ENCODE results near the gene ANKRD31. TPM values are rescaled to one million over a fixed set of nuclear protein-coding genes. Genes with fewer than 3 reads are reported as not detected.
A peak's percentile ranks its signal among the peaks of the same experiment; 100 is the strongest.

ANKRD31 gene
- total and polyA plus RNA-seq, 8 donors = 0.09 to 0.75 (median 0.45) TPM

GRCh38 chr5:75243100-75243499 lies 6.4 kb upstream of the ANKRD31 start:
- H3K36me3 ChIP-seq = no peaks in the 10 kb centered on the region
- intact Hi-C loops (cut with DNase I) = no loop called here
- ATAC-seq (no peak), DNase-seq (no peak)
- H3K4me3 ChIP-seq = no peak overlapping the region
- no peaks in the 10 kb centered on the region for H3K9me3 ChIP-seq
- H3K27ac ChIP-seq = no peak overlapping the region
- H3K27me3 ChIP-seq = no peaks in the 10 kb centered on the region
- no peaks in the 10 kb centered on the region for H3K4me1 ChIP-seq
- TF ChIP-seq CTCF (IDR thresholded peaks at IDR 0.05) = no peak

GRCh38 chr5:75242067-75242466 lies 5.4 kb upstream of the ANKRD31 start:
- DNase-seq (no peak), ATAC-seq (no peak)
- H3K9me3 ChIP-seq = no peaks in the 10 kb centered on the region
- no peak overlapping the region for H3K27ac ChIP-seq
- no peaks in the 10 kb centered on the region for H3K36me3 ChIP-seq
- no peak overlapping the region for H3K4me3 ChIP-seq
- no peak for TF ChIP-seq CTCF (IDR thresholded peaks at IDR 0.05)
- no peaks in the 10 kb centered on the region for H3K27me3 ChIP-seq
- H3K4me1 ChIP-seq = no peaks in the 10 kb centered on the region
- intact Hi-C loops (cut with DNase I) = no loop called here

- no peaks in the 10 kb centered on the region for H3K27me3 ChIP-seq
- ATAC-seq (peak; percentile 52), DNase-seq (no peak)
- no peaks in the 10 kb centered on the region for H3K4me1 ChIP-seq
- no peaks in the 10 kb centered on the region for H3K36me3 ChIP-seq
- intact Hi-C loops (cut with DNase I) = no loop called here
- no peaks in the 10 kb centered on the region for H3K9me3 ChIP-seq
- no peak for TF ChIP-seq CTCF (IDR thresholded peaks at IDR 0.05)
- no peak overlapping the region for H3K27ac ChIP-seq
- no peak overlapping the region for H3K4me3 ChIP-seq
Measured at GRCh38 chr5:75239681-75240080, 3.0 kb upstream of the ANKRD31 start.

GRCh38 chr5:75235711-75236110 lies 967 bp downstream of the ANKRD31 start:
- Histone ChIP-seq H3K27me3 (no peaks in the 10 kb centered on the region), H3K27ac (no peak overlapping the region), H3K4me3 (no peak overlapping the region), H3K4me1 (no peaks in the 10 kb centered on the region), H3K9me3 (no peaks in the 10 kb centered on the region), H3K36me3 (no peaks in the 10 kb centered on the region)
- no peak for ATAC-seq
- no peak for DNase-seq
- TF ChIP-seq CTCF (IDR thresholded peaks at IDR 0.05) = no peak
- intact Hi-C loops (cut with DNase I) = no loop called here

- TF ChIP-seq CTCF (IDR thresholded peaks at IDR 0.05) = no peak
- no peak for DNase-seq
- H3K27me3 ChIP-seq = no peaks in the 10 kb centered on the region
- no peak overlapping the region for H3K27ac ChIP-seq
- H3K9me3 ChIP-seq = no peaks in the 10 kb centered on the region
- intact Hi-C loops (cut with DNase I) = no loop called here
- no peak for ATAC-seq
- H3K4me1 ChIP-seq = no peaks in the 10 kb centered on the region
- no peak overlapping the region for H3K4me3 ChIP-seq
- H3K36me3 ChIP-seq = no peaks in the 10 kb centered on the region
Measured at GRCh38 chr5:75234251-75234650, 2.4 kb downstream of the ANKRD31 start.
